Natural killer cell (primary cell): ENCODE data around the gene CCDC74A. TPM values are rescaled to one million over a fixed set of nuclear protein-coding genes. Genes with fewer than 3 reads are reported as not detected.
"Not testable (repeated sequence)": the region's sequence is repeated elsewhere in the genome, so short reads cannot be mapped to it uniquely, and the experiment has no call there.

Source experiments
- ATAC-seq, 3 donors: fragments of 150-1000 bp in 2 of 3; fragments of 200-7000 bp in 1 of 3; cut with Tn5 transposase; 1 replicate in 1 of 3; 2 replicates in 2 of 3; pipeline ENCODE4 v1.10.0; 2021; ENCODE audit warnings: mild to moderate bottlenecking in 2 of 3, moderate library complexity in 2 of 3
- DNase-seq, 2 donors: peaks; one replicate each; pipeline versions ENCODE4 v3.0.0 to v3.0.0-alpha.2; 2013 to 2021; ENCODE audit warnings: mixed read lengths in 1 of 2
- H3K27ac ChIP-seq: one replicate; pipeline ENCODE4 v1.5.1; 2013; ENCODE audit warnings: mild to moderate bottlenecking, low read length
- H3K27me3 ChIP-seq: one replicate; pipeline ENCODE4 v1.6.1; 2013; ENCODE audit warnings: low read length; ENCODE audit not compliant: control insufficient read depth, insufficient read depth
- H3K36me3 ChIP-seq: one replicate; pipeline ENCODE4 v1.6.1; 2013; ENCODE audit warnings: low read length; ENCODE audit not compliant: control insufficient read depth, insufficient read depth
- H3K4me1 ChIP-seq: one replicate; pipeline ENCODE4 v1.6.1; 2013; ENCODE audit warnings: low read length; ENCODE audit not compliant: control insufficient read depth, insufficient read depth
- H3K4me3 ChIP-seq: one replicate; pipeline ENCODE4 v1.5.1; 2013; ENCODE audit warnings: low read length
- H3K9me3 ChIP-seq: one replicate; pipeline ENCODE4 v1.6.1; 2013; ENCODE audit warnings: low read length; ENCODE audit not compliant: control insufficient read depth, insufficient read depth
- H3K27ac Mint-ChIP-seq, 2 donors: one replicate each; pipeline ENCODE4 v1.8.0; 2022; ENCODE audit warnings: mild to moderate bottlenecking in 2 of 2, mixed read lengths in 2 of 2, moderate library complexity in 1 of 2
- H3K27me3 Mint-ChIP-seq, 2 donors: one replicate each; pipeline ENCODE4 v1.8.0; 2022; ENCODE audit warnings: low read depth in 2 of 2, mixed read lengths in 2 of 2
- H3K36me3 Mint-ChIP-seq: one replicate; pipeline ENCODE4 v1.8.0; 2022; ENCODE audit warnings: mixed read lengths
- H3K4me1 Mint-ChIP-seq, 2 donors: one replicate each; pipeline ENCODE4 v1.8.0; 2022; ENCODE audit warnings: mixed read lengths in 2 of 2
- H3K4me3 Mint-ChIP-seq: one replicate; pipeline ENCODE4 v1.8.0; 2022; ENCODE audit warnings: mild to moderate bottlenecking, moderate library complexity, mixed read lengths
- H3K9me3 Mint-ChIP-seq, 2 donors: one replicate each; pipeline ENCODE4 v1.8.0; 2022; ENCODE audit warnings: mixed read lengths in 2 of 2
- WGBS: methylation state at CpG from one replicate; pipeline ENCODE4 v1.1.7; 2013; ENCODE audit warnings: missing lambda C conversion rate; ENCODE audit not compliant: insufficient coverage; 5-methylcytosine and 5-hydroxymethylcytosine counted together
- intact Hi-C: fragments of 100-400 bp; cut with micrococcal nuclease; formaldehyde crosslinking; loops from one replicate; pipeline ENCODE4 v1.14.2; 2022
- total RNA-seq, 4 donors: library from RNA; stranded (reverse); fragments of 120-200 nt in 1 of 4; gene quantifications; one replicate each; pipeline versions ENCODE4 v1.2.3 to v1.2.4, GENCODE V29; 2013 to 2022

The CCDC74A gene
- total RNA-seq, result 1 to 10 TPM in 2 of 3 donors, under 1 TPM in 1; 0.95 to 1.5 (median 1.4) TPM
- 0.41 TPM for total RNA-seq (2013)

GRCh38 chr2:131527131-131528001 is at the start of gene CCDC74A:
CCDC74A (plus strand) TSS chr2:131527888; CDS start chr2:131527971, 83 bp downstream.
- not testable (repeated sequence) for H3K9me3 Mint-ChIP-seq, H3K27me3 ChIP-seq, H3K36me3 ChIP-seq, H3K36me3 Mint-ChIP-seq, H3K27ac ChIP-seq, H3K27me3 Mint-ChIP-seq, H3K9me3 ChIP-seq
- ATAC-seq (peak; percentile 84 to 91 (median 86)), DNase-seq (peak; percentile 78 to 85)
- Histone ChIP-seq H3K4me1 (peaks cover 27% of the 10 kb centered on the region), H3K4me3 (peak within 1 kb of the TSS; percentile 22)
- 38% methylated on average over 38 of the region's 47 CpGs for WGBS
- peak within 1 kb of the TSS; percentile 62 to 91 for H3K27ac Mint-ChIP-seq
- peak within 1 kb of the TSS; percentile 91 for H3K4me3 Mint-ChIP-seq
- peaks cover 7 to 18% of the 10 kb centered on the region in 2 donors for H3K4me1 Mint-ChIP-seq
- intact Hi-C loops, result loop anchor here (2.0 kb wide), 1 partner anchor 35 kb away; the partner anchor contains the start of gene MZT2A

- WGBS, result 98% methylated on average over 11 of the region's 18 CpGs
- H3K27me3 Mint-ChIP-seq, H3K9me3 ChIP-seq, intact Hi-C loops, ATAC-seq, H3K27ac Mint-ChIP-seq, DNase-seq, H3K4me1 ChIP-seq, H3K4me3 ChIP-seq, H3K27ac ChIP-seq, H3K4me3 Mint-ChIP-seq, H3K36me3 ChIP-seq, H3K9me3 Mint-ChIP-seq, H3K4me1 Mint-ChIP-seq, H3K27me3 ChIP-seq, H3K36me3 Mint-ChIP-seq: not testable (repeated sequence)
Measured at GRCh38 chr2:131478074-131478849, 49.4 kb upstream of the CCDC74A start.

- H3K27me3 ChIP-seq, H3K4me1 Mint-ChIP-seq, H3K4me3 Mint-ChIP-seq, DNase-seq, H3K27ac ChIP-seq, H3K4me3 ChIP-seq, H3K36me3 ChIP-seq, intact Hi-C loops, H3K36me3 Mint-ChIP-seq, ATAC-seq, H3K27me3 Mint-ChIP-seq, H3K27ac Mint-ChIP-seq, H3K9me3 ChIP-seq, H3K9me3 Mint-ChIP-seq, H3K4me1 ChIP-seq: not testable (repeated sequence)
- 97% methylated on average over 9 of the region's 9 CpGs for WGBS
Measured at GRCh38 chr2:131478850-131479461, 48.7 kb upstream of the CCDC74A start.

GRCh38 chr2:131480351-131480750 is 47.3 kb upstream of the CCDC74A start:
- ATAC-seq, H3K4me3 Mint-ChIP-seq, H3K27me3 Mint-ChIP-seq, H3K9me3 Mint-ChIP-seq, H3K36me3 ChIP-seq, intact Hi-C loops, H3K27me3 ChIP-seq, H3K4me1 ChIP-seq, H3K4me3 ChIP-seq, H3K36me3 Mint-ChIP-seq, H3K27ac Mint-ChIP-seq, H3K9me3 ChIP-seq, H3K4me1 Mint-ChIP-seq, DNase-seq, H3K27ac ChIP-seq: not testable (repeated sequence)
- WGBS, result 96% methylated on average over 16 of the region's 20 CpGs

GRCh38 chr2:131482506-131483155 is 45.1 kb upstream of the CCDC74A start:
- WGBS, result 97% methylated on average over 17 of the region's 19 CpGs
- H3K27ac ChIP-seq, intact Hi-C loops, H3K27me3 ChIP-seq, H3K36me3 Mint-ChIP-seq, H3K27ac Mint-ChIP-seq, DNase-seq, H3K4me3 ChIP-seq, H3K4me3 Mint-ChIP-seq, H3K4me1 ChIP-seq, H3K4me1 Mint-ChIP-seq, H3K9me3 ChIP-seq, ATAC-seq, H3K27me3 Mint-ChIP-seq, H3K9me3 Mint-ChIP-seq, H3K36me3 ChIP-seq: not testable (repeated sequence)

- H3K9me3 ChIP-seq, DNase-seq, H3K27me3 ChIP-seq, H3K4me3 Mint-ChIP-seq, H3K27ac Mint-ChIP-seq, H3K36me3 Mint-ChIP-seq, H3K36me3 ChIP-seq, H3K27ac ChIP-seq, H3K9me3 Mint-ChIP-seq, ATAC-seq, H3K4me3 ChIP-seq, H3K27me3 Mint-ChIP-seq, H3K4me1 ChIP-seq, H3K4me1 Mint-ChIP-seq, intact Hi-C loops: not testable (repeated sequence)
- WGBS, result 97% methylated on average over 18 of the region's 24 CpGs
Measured at GRCh38 chr2:131483981-131484820, 43.5 kb upstream of the CCDC74A start.
